Fibroblast of the aortic adventitia (primary cell): ENCODE results near the gene TECTA. TPM values are rescaled to one million over a fixed set of nuclear protein-coding genes. Genes with fewer than 3 reads are reported as not detected.

ENCODE experiments used
- DNase-seq: peaks from one replicate; pipeline ENCODE4 v3.0.0-alpha.2; 2010; ENCODE audit warnings: low read depth
- H3K4me3 ChIP-seq: 2 replicates; pipeline ENCODE4 v1.5.1; 2011; ENCODE audit warnings: low read depth, mild to moderate bottlenecking, control low read depth, low read length, moderate library complexity
- CTCF ChIP-seq: IDR thresholded peaks from 2 replicates; pipeline ENCODE4 v1.5.1; 2011; ENCODE audit warnings: mild to moderate bottlenecking, low read length, control low read depth, inconsistent platforms; ENCODE audit not compliant: insufficient read depth
- total RNA-seq: library from RNA; depleted of rRNA; stranded (reverse); fragments of >200 nt; gene quantifications from 2 replicates; pipeline ENCODE4 v1.2.3, GENCODE V29; 2012; ENCODE audit warnings: low replicate concordance

The TECTA gene
- total RNA-seq, 1 donor: 0.36 TPM

DNA sequence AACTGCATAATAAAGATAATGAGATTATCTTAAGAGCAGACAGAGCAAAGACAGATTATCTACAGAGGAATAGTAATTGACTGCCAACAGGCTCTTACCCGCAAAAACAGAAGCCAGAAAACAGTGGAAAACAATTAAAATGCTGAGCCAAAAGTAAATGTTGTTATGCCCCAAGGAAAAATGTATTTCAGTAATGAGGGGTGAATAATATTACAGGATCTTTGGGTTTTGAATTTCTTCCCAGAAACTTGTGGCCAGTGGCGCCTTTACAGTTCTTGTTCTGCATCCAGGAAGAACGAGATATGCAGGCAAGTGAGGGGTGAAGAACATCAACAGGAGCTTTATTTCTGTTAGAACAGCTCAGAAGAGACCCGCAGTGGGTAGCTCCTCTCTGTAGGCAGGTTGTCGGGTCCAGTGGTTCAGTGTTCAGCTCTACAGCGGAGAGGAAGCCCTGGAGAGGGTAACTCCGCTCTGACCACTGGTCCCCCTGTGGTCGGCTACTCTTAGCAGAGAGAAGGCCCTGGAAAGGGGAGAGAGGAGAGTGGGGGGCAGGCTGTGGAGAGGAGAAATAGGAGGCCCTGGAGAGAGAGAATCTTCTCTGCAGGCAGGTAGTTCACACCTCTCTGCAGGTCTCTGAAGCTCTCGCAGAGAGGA is 139.7 kb downstream of the TECTA start:
- TF ChIP-seq CTCF: no peak
- peak; percentile 25 for DNase-seq
- no peak overlapping the region for H3K4me3 ChIP-seq

Other genes starting within 250 kb of the TECTA start
- 30.7 and 38.3 TPM in 2 replicates for gene TBCEL, start 77.1 kb upstream of the TECTA start, total RNA-seq
- 18.3 and 43.8 TPM in 2 replicates for gene SC5D, start 191.5 kb downstream of the TECTA start, total RNA-seq